LNCaP clone FGC (cell line): ENCODE results near the gene JMJD8.

Experiments used
- DNase-seq: peaks from one replicate; pipeline ENCODE4 v3.0.0-alpha.2; 2011; ENCODE audit warnings: low read depth
- H3K4me3 ChIP-seq: 2 replicates; pipeline ENCODE4 v1.5.1; 2011; ENCODE audit warnings: mild to moderate bottlenecking, low read depth, low read length, control low read depth
- CTCF ChIP-seq: IDR thresholded peaks from 2 replicates; pipeline ENCODE4 v1.5.1; 2012; ENCODE audit warnings: mild to moderate bottlenecking; ENCODE audit not compliant: control insufficient read depth, insufficient read depth; ENCODE audit errors: extremely low read depth

Gene JMJD8

GRCh38 chr16:685967-686366 is 1.8 kb upstream of the JMJD8 start:
- TF ChIP-seq CTCF: peak; percentile 84
- H3K4me3 ChIP-seq: no peak overlapping the region
- no peak for DNase-seq

GRCh38 chr16:684961-685696 is 995 bp upstream of the JMJD8 start:
- H3K4me3 ChIP-seq: peak overlapping the region; percentile 72
- no peak for TF ChIP-seq CTCF
- no peak for DNase-seq

- peak overlapping the region; percentile 72 for H3K4me3 ChIP-seq
- TF ChIP-seq CTCF: no peak
- no peak for DNase-seq
Measured at GRCh38 chr16:683396-684070, 601 bp downstream of the JMJD8 start.

- DNase-seq: no peak
- TF ChIP-seq CTCF: no peak
- peak overlapping the region; percentile 72 for H3K4me3 ChIP-seq
Measured at GRCh38 chr16:682493-683395, 1.4 kb downstream of the JMJD8 start.

GRCh38 chr16:681746-682427 is 2.2 kb downstream of the JMJD8 start:
- no peak for DNase-seq
- no peak for TF ChIP-seq CTCF
- H3K4me3 ChIP-seq: peak overlapping the region; percentile 72

- TF ChIP-seq CTCF: peak; percentile 19; the same call in 1 of the 2 replicates
- peak; percentile 70 for DNase-seq
- peak overlapping the region; percentile 72 for H3K4me3 ChIP-seq
Measured at GRCh38 chr16:680967-681745, 3.0 kb downstream of the JMJD8 start.
